ENCODE measurements around the gene LZTS2.

The LZTS2 gene

GRCh38 chr10:101056365-101057151, 57.0 kb downstream of the LZTS2 start:
- no peak for DNase-seq

Measured in NCI-H345 (cell line).